ENCODE results near the gene TFF1.

- TF ChIP-seq EP300 (IDR thresholded peaks at IDR 0.05; ENCODE audit: low read depth) (no peak), POLR2A (IDR thresholded peaks at IDR 0.05) (no peak)
- TF ChIP-seq, protein P1, sequence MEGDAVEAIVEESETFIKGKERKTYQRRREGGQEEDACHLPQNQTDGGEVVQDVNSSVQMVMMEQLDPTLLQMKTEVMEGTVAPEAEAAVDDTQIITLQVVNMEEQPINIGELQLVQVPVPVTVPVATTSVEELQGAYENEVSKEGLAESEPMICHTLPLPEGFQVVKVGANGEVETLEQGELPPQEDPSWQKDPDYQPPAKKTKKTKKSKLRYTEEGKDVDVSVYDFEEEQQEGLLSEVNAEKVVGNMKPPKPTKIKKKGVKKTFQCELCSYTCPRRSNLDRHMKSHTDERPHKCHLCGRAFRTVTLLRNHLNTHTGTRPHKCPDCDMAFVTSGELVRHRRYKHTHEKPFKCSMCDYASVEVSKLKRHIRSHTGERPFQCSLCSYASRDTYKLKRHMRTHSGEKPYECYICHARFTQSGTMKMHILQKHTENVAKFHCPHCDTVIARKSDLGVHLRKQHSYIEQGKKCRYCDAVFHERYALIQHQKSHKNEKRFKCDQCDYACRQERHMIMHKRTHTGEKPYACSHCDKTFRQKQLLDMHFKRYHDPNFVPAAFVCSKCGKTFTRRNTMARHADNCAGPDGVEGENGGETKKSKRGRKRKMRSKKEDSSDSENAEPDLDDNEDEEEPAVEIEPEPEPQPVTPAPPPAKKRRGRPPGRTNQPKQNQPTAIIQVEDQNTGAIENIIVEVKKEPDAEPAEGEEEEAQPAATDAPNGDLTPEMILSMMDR (IDR thresholded peaks at IDR 0.05) = no peak
Observed at GRCh38 chr21:42401820-42402251, 35.5 kb upstream of the TFF1 start.

All from transverse colon (tissue), 3 donors.